A549 (cell line): ENCODE results near the gene ZHX3. TPM values are rescaled to one million over a fixed set of nuclear protein-coding genes. Genes with fewer than 3 reads are reported as not detected.

Source experiments
- ATAC-seq, 2 experiments: fragments of 200-7000 bp in 1 of 2; fragments of >200 bp in 1 of 2; cut with Nextera tagmentation in 1 of 2; cut with Tn5 transposase in 1 of 2; 3 replicates each; pipeline versions ENCODE4 v1.8.0 to v1.9.1; 2018 to 2020; ENCODE audit warnings: mild to moderate bottlenecking in 1 of 2, moderate library complexity in 1 of 2
- CTCF ChIA-PET: fragments of 300-600 bp; sonication (Branson Sonifier 250); formaldehyde crosslinking; extraction: SDS; loops from one replicate; lab custom pipeline; 2021; ENCODE audit warnings: antibody characterized with exemption, inconsistent platforms; lab: Yijun Ruan, JAX
- POLR2A ChIA-PET: fragments of 350-600 bp; formaldehyde crosslinking; extraction: SDS; loops from one replicate; lab custom pipeline; 2021; ENCODE audit warnings: antibody characterized with exemption, inconsistent platforms; lab: Yijun Ruan, JAX
- DNase-seq, 2 experiments: peaks; one replicate each; pipeline versions ENCODE4 v3.0.0 to v3.0.0-alpha.2; 2011 to 2016; ENCODE audit warnings: low read depth in 1 of 2, low spot score in 1 of 2
- FAIRE-seq: peaks from 2 replicates; lab custom pipeline; 2011; peaks lifted over from hg19 to GRCh38; lab: Jason Lieb, UNC
- H3K27ac ChIP-seq, 2 experiments: fragments of >200 bp; sonication (Bioruptor Twin); formaldehyde crosslinking; 3 replicates each; pipeline ENCODE4 v1.5.1; 2016 to 2017
- H3K4me1 ChIP-seq: fragments of >200 bp; sonication (Bioruptor Twin); formaldehyde crosslinking; 3 replicates; pipeline ENCODE4 v1.6.1; 2016
- H3K4me2 ChIP-seq: fragments of >200 bp; sonication (Bioruptor Twin); formaldehyde crosslinking; 3 replicates; pipeline ENCODE4 v1.6.1; 2016
- H3K4me3 ChIP-seq: fragments of >200 bp; sonication (Bioruptor Twin); formaldehyde crosslinking; 3 replicates; pipeline ENCODE4 v1.5.1; 2016
- H3K9me3 ChIP-seq: fragments of >200 bp; sonication (Bioruptor Twin); formaldehyde crosslinking; 3 replicates; pipeline ENCODE4 v1.6.1; 2016
- BHLHE40 ChIP-seq: IDR thresholded peaks from 2 replicates; pipeline ENCODE4 v1.6.1; 2012; ENCODE audit warnings: low read depth, low read length, inconsistent platforms
- CBX2 ChIP-seq: fragments of 200-600 bp; sonication (generic); IDR thresholded peaks from 2 replicates; pipeline ENCODE4 v1.6.1; 2016; ENCODE audit warnings: low read depth, mild to moderate bottlenecking, borderline replicate concordance
- CEBPB ChIP-seq, 2 experiments: fragments of >200 bp in 1 of 2; sonication (Bioruptor Twin) in 1 of 2; formaldehyde crosslinking in 1 of 2; IDR thresholded peaks; 2 replicates each; pipeline ENCODE4 v1.6.1; 2012 to 2016
- CHD2 ChIP-seq: fragments of 150-350 bp; IDR thresholded peaks from 2 replicates; pipeline ENCODE4 v1.6.1; 2014; ENCODE audit warnings: low read length; ENCODE audit not compliant: partially characterized antibody
- EHMT2 ChIP-seq: fragments of 200-600 bp; sonication (generic); IDR thresholded peaks from 2 replicates; pipeline ENCODE4 v1.6.1; 2016; ENCODE audit warnings: antibody characterized with exemption, low read depth, mild to moderate bottlenecking, moderate library complexity
- EP300 ChIP-seq, 2 experiments: fragments of >200 bp; sonication (Bioruptor Twin); formaldehyde crosslinking; IDR thresholded peaks; 2 replicates in 1 of 2; 3 replicates in 1 of 2; pipeline ENCODE4 v1.6.1; 2016 to 2017
- FOSB ChIP-seq: fragments of 250-450 bp; sonication (Bioruptor Pico); IDR thresholded peaks from 2 replicates; pipeline ENCODE4 v1.5.0; 2020; ENCODE audit warnings: mild to moderate bottlenecking, moderate library complexity
- HOXA7 ChIP-seq: fragments of 250-450 bp; sonication (Bioruptor Pico); IDR thresholded peaks from 2 replicates; pipeline ENCODE4 v1.5.0; 2020; ENCODE audit warnings: mild to moderate bottlenecking, moderate library complexity
- HOXB13 ChIP-seq: fragments of 250-450 bp; sonication (Bioruptor Pico); IDR thresholded peaks from 2 replicates; pipeline ENCODE4 v1.5.0; 2020; ENCODE audit warnings: low read depth, mild to moderate bottlenecking, moderate library complexity
- HOXB5 ChIP-seq: fragments of 250-450 bp; sonication (Bioruptor Pico); IDR thresholded peaks from 2 replicates; pipeline ENCODE4 v1.5.0; 2020; ENCODE audit warnings: mild to moderate bottlenecking, moderate library complexity
- JUN ChIP-seq, 2 experiments: fragments of >200 bp; sonication (Bioruptor Twin); formaldehyde crosslinking; IDR thresholded peaks; 2 replicates in 1 of 2; 3 replicates in 1 of 2; pipeline ENCODE4 v1.6.1; 2016 to 2017
- JUNB ChIP-seq: fragments of >200 bp; sonication (Bioruptor Twin); formaldehyde crosslinking; IDR thresholded peaks from 2 replicates; pipeline ENCODE4 v1.6.1; 2016
- MYC ChIP-seq: IDR thresholded peaks from 2 replicates; pipeline ENCODE4 v1.6.1; 2012; ENCODE audit warnings: mild to moderate bottlenecking, inconsistent platforms, low read length, improper control_type of control experiment, borderline replicate concordance
- NFE2L2 ChIP-seq: fragments of 150-350 bp; conservative IDR thresholded peaks from 2 replicates; pipeline ENCODE4 v1.6.1; 2014; ENCODE audit warnings: low read length
- PHF8 ChIP-seq: fragments of 200-600 bp; sonication (generic); IDR thresholded peaks from 2 replicates; pipeline ENCODE4 v1.6.1; 2016; ENCODE audit warnings: low read depth, mild to moderate bottlenecking, antibody characterized with exemption, moderate library complexity, borderline replicate concordance
- TP53 ChIP-seq: fragments of 250-450 bp; sonication (Bioruptor Pico); IDR thresholded peaks from 2 replicates; pipeline ENCODE4 v1.5.0; 2021; ENCODE audit warnings: mild to moderate bottlenecking, moderate library complexity
- ZFP36 ChIP-seq: fragments of 450-650 bp; IDR thresholded peaks from 2 replicates; pipeline ENCODE4 v1.6.1; 2014; ENCODE audit warnings: borderline replicate concordance; ENCODE audit not compliant: partially characterized antibody
- WGBS: methylation state at CpG from one replicate; pipeline ENCODE4 v1.1.6; 2017; ENCODE audit errors: missing lambda C conversion rate; 5-methylcytosine and 5-hydroxymethylcytosine counted together
- polyA plus RNA-seq, 4 experiments: library from polyadenylated mRNA; depleted of rRNA in 3 of 4; stranded (reverse); fragments of >200 nt; fragmentation: RNase III in 1 of 4; extraction: RNeasy Plus Mini Kit Qiagen cat#74134 plus additional on column Dnase treatment in 1 of 4; gene quantifications; 2 replicates in 3 of 4; 3 replicates in 1 of 4; pipeline ENCODE4 v1.2.3, GENCODE V29; 2011 to 2017
- TF ChIP-seq, protein P1 (sequence below): fragments of >200 bp; sonication (Bioruptor Twin); formaldehyde crosslinking; IDR thresholded peaks from 2 replicates; pipeline ENCODE4 v1.6.1; 2016
- TF ChIP-seq, protein P2 (sequence below): fragments of 250-450 bp; sonication (Bioruptor Pico); IDR thresholded peaks from 2 replicates; pipeline ENCODE4 v1.5.0; 2021; ENCODE audit warnings: mild to moderate bottlenecking, moderate library complexity, borderline replicate concordance
- TF ChIP-seq, protein P3 (sequence below): fragments of >200 bp; sonication (Bioruptor Twin); formaldehyde crosslinking; IDR thresholded peaks from 3 replicates; pipeline ENCODE4 v1.5.1; 2016
- TF ChIP-seq, protein P4 (sequence below): IDR thresholded peaks from 2 replicates; pipeline ENCODE4 v1.6.1; 2012
- TF ChIP-seq, protein P5 (sequence below): fragments of 250-450 bp; sonication (Bioruptor Pico); IDR thresholded peaks from 2 replicates; pipeline ENCODE4 v1.5.0; 2020; ENCODE audit warnings: low read depth, mild to moderate bottlenecking, moderate library complexity

Gene ZHX3
- polyA plus RNA-seq, 2 of the 4 experiments (the other 2 are of a cell fraction), result 3.6 to 4.1 TPM

DNA sequence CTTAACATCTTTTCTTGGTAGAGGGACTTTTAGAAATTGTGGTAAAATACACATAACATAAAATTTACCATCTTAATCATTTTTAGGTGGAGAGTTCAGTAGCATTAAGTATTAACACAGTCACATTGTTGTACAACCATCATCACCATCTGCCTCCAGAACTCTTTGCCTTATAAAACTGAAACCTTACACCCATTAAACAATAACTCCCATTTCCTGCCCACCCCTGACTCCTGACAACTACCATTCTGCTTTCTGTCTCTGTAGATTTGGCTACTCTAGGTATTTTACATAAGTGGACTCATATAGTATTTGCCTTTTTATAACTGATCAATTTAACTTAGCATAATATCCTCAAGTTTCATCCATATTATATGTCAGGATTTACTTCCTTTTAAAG is 88.7 kb downstream of the ZHX3 start:
- H3K9me3 ChIP-seq, result no peaks in the 10 kb centered on the region
- H3K4me2 ChIP-seq, result no peak overlapping the region
- no peak overlapping the region for H3K4me3 ChIP-seq
- FAIRE-seq (no peak), ATAC-seq (no peak), DNase-seq (no peak)
- TF ChIP-seq, protein P1, sequence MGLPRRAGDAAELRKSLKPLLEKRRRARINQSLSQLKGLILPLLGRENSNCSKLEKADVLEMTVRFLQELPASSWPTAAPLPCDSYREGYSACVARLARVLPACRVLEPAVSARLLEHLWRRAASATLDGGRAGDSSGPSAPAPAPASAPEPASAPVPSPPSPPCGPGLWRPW, result no peak
- TF ChIP-seq, protein P2, sequence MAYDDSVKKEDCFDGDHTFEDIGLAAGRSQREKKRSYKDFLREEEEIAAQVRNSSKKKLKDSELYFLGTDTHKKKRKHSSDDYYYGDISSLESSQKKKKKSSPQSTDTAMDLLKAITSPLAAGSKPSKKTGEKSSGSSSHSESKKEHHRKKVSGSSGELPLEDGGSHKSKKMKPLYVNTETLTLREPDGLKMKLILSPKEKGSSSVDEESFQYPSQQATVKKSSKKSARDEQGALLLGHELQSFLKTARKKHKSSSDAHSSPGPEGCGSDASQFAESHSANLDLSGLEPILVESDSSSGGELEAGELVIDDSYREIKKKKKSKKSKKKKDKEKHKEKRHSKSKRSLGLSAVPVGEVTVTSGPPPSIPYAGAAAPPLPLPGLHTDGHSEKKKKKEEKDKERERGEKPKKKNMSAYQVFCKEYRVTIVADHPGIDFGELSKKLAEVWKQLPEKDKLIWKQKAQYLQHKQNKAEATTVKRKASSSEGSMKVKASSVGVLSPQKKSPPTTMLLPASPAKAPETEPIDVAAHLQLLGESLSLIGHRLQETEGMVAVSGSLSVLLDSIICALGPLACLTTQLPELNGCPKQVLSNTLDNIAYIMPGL, result no peak
- TF ChIP-seq CEBPB (IDR thresholded peaks at IDR 0.05), result no peak
- no peak for TF ChIP-seq FOSB
- no peak for TF ChIP-seq EP300 (IDR thresholded peaks at IDR 0.05)
- TF ChIP-seq PHF8, result no peak
- no peak for TF ChIP-seq CHD2
- H3K27ac ChIP-seq, result no peak overlapping the region
- ChIA-PET CTCF (no interaction called here), POLR2A (no interaction called here)
- H3K4me1 ChIP-seq, result peaks cover 12% of the 10 kb centered on the region

DNA sequence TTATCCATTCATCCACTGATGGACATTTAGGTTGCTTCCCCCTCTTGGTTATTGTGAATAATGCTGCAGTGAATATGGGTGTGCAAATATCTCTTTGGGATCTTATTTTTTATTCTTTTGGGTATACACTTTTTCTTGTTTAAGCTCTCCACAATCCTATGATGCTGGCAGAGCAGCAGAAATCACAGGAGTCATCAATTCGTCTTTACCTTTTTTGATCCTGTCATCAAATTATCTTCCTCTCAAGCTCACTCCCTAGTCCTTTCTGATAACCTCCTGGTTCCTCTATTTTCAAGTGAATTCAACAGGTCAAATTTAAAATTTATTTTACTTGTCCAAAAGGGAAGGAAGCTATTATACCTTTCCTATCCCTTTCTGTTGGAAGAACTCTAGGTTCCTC is 91.1 kb downstream of the ZHX3 start:
- Histone ChIP-seq H3K4me3 (no peak overlapping the region), H3K4me2 (no peak overlapping the region), H3K27ac (no peak overlapping the region), H3K9me3 (no peaks in the 10 kb centered on the region), H3K4me1 (no peaks in the 10 kb centered on the region)
- DNase-seq, result no peak
- FAIRE-seq, result no peak
- TF ChIP-seq, protein P1, result no peak
- TF ChIP-seq ZFP36 (no peak), MYC (no peak), CBX2 (no peak), HOXA7 (CRISPR knock-in tag) (no peak), FOSB (no peak), JUNB (no peak), HOXB5 (no peak), BHLHE40 (no peak), NFE2L2 (no peak), JUN (IDR thresholded peaks at IDR 0.05) (no peak), CHD2 (no peak)
- TF ChIP-seq, protein P3, sequence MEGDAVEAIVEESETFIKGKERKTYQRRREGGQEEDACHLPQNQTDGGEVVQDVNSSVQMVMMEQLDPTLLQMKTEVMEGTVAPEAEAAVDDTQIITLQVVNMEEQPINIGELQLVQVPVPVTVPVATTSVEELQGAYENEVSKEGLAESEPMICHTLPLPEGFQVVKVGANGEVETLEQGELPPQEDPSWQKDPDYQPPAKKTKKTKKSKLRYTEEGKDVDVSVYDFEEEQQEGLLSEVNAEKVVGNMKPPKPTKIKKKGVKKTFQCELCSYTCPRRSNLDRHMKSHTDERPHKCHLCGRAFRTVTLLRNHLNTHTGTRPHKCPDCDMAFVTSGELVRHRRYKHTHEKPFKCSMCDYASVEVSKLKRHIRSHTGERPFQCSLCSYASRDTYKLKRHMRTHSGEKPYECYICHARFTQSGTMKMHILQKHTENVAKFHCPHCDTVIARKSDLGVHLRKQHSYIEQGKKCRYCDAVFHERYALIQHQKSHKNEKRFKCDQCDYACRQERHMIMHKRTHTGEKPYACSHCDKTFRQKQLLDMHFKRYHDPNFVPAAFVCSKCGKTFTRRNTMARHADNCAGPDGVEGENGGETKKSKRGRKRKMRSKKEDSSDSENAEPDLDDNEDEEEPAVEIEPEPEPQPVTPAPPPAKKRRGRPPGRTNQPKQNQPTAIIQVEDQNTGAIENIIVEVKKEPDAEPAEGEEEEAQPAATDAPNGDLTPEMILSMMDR, result no peak
- TF ChIP-seq, protein P4, sequence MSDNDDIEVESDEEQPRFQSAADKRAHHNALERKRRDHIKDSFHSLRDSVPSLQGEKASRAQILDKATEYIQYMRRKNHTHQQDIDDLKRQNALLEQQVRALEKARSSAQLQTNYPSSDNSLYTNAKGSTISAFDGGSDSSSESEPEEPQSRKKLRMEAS, result no peak
- WGBS, result 48% methylated on average over 1 of the region's 1 CpG
- no peak for ATAC-seq
- ChIA-PET POLR2A (no interaction called here), CTCF (interaction anchor here (1.1 to 1.9 kb wide), 3 partner anchors 53 to 113 kb away, joined by 3 to 6 read pairs (median 5); no protein-coding TSS in a partner anchor)

DNA sequence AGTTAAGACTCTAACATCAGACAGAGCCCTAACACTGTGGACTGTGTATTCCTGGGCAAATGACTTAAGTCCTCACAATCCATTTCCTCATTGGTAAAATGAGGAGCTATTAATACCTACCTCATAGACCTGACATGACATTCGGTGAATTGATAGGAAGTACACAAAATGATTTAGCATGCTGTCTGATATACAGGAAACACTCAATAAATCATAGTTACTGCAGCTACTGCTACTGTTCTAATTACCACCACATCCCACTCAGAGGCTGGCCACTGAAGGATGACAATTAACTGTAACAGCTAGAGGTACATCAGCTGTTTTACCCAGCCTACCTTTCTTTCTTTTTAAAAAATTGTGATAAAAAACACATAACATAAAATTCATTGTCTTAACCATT is 92.4 kb downstream of the ZHX3 start:
- WGBS, result 87% methylated on average over 1 of the region's 1 CpG
- Histone ChIP-seq H3K27ac (no peak overlapping the region), H3K4me3 (no peak overlapping the region), H3K9me3 (no peaks in the 10 kb centered on the region), H3K4me2 (no peak overlapping the region), H3K4me1 (no peaks in the 10 kb centered on the region)
- ATAC-seq (no peak), FAIRE-seq (no peak), DNase-seq (no peak)
- CTCF ChIA-PET, result interaction anchor here (0.6 to 3.1 kb wide), 8 partner anchors 8 to 262 kb away, joined by 3 to 26 read pairs (median 4); partner anchors contain the start of gene LPIN3
- TF ChIP-seq EHMT2, result no peak
- no peak for TF ChIP-seq TP53
- TF ChIP-seq HOXB13 (CRISPR knock-in tag), result no peak
- TF ChIP-seq, protein P5, sequence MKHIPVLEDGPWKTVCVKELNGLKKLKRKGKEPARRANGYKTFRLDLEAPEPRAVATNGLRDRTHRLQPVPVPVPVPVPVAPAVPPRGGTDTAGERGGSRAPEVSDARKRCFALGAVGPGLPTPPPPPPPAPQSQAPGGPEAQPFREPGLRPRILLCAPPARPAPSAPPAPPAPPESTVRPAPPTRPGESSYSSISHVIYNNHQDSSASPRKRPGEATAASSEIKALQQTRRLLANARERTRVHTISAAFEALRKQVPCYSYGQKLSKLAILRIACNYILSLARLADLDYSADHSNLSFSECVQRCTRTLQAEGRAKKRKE (CRISPR knock-in tag), result no peak
- no peak for TF ChIP-seq CEBPB (IDR thresholded peaks at IDR 0.05)
- POLR2A ChIA-PET, result no interaction called here
